Neuronal stem cell (in vitro differentiated cells): ENCODE measurements around the gene ANKK1.
A peak's percentile ranks its signal among the peaks of the same experiment; 100 is the strongest.

ENCODE experiments used
- DNase-seq: peaks from one replicate; pipeline ENCODE4 v3.0.0-alpha.2; 2013; ENCODE audit warnings: low spot score
- H2AFZ ChIP-seq: one replicate; pipeline ENCODE4 v1.6.1; 2013; ENCODE audit warnings: mild to moderate bottlenecking, low read length, inconsistent platforms
- H2AK5ac ChIP-seq: 2 replicates; pipeline ENCODE4 v1.6.1; 2013; ENCODE audit warnings: low read depth, mild to moderate bottlenecking, inconsistent platforms, low read length, moderate library complexity, mixed read lengths
- H2BK120ac ChIP-seq: 2 replicates; pipeline ENCODE4 v1.6.1; 2013; ENCODE audit warnings: low read depth, mild to moderate bottlenecking, inconsistent platforms, low read length, moderate library complexity, mixed read lengths
- H2BK12ac ChIP-seq: one replicate; pipeline ENCODE4 v1.6.1; 2013; ENCODE audit warnings: low read length, inconsistent platforms
- H2BK15ac ChIP-seq: 2 replicates; pipeline ENCODE4 v1.6.1; 2013; ENCODE audit warnings: mild to moderate bottlenecking, low read length, inconsistent platforms, mixed read lengths
- H2BK5ac ChIP-seq: one replicate; pipeline ENCODE4 v1.6.1; 2013; ENCODE audit warnings: inconsistent platforms, mild to moderate bottlenecking, low read length, moderate library complexity
- H3K14ac ChIP-seq: one replicate; pipeline ENCODE4 v1.6.1; 2013; ENCODE audit warnings: low read length, inconsistent platforms
- H3K18ac ChIP-seq: 2 replicates; pipeline ENCODE4 v1.6.1; 2013; ENCODE audit warnings: low read length, inconsistent platforms
- H3K23ac ChIP-seq: 2 replicates; pipeline ENCODE4 v1.6.1; 2013; ENCODE audit warnings: low read depth, mild to moderate bottlenecking, mixed read lengths, low read length, inconsistent platforms; ENCODE audit not compliant: poor library complexity
- H3K27ac ChIP-seq: replicated peaks from 3 replicates; pipeline ENCODE4 v1.5.1; 2013; ENCODE audit warnings: low read length, inconsistent platforms
- H3K27me3 ChIP-seq, 3 experiments: 2 replicates each; pipeline ENCODE4 v1.6.1; 2013; ENCODE audit warnings: low read length in 3 of 3, mild to moderate bottlenecking in 2 of 3, inconsistent platforms in 1 of 3, low read depth in 1 of 3, mixed read lengths in 1 of 3, moderate library complexity in 1 of 3; ENCODE audit not compliant: control insufficient read depth in 3 of 3, insufficient read depth in 3 of 3
- H3K36me3 ChIP-seq, 2 donors: replicated peaks in 1 of 2; 2 replicates each; pipeline ENCODE4 v1.6.1; 2013; ENCODE audit warnings: low read length in 2 of 2; ENCODE audit not compliant: control insufficient read depth in 2 of 2, insufficient read depth in 2 of 2
- H3K4ac ChIP-seq: 2 replicates; pipeline ENCODE4 v1.6.1; 2013; ENCODE audit warnings: inconsistent platforms, mild to moderate bottlenecking, low read length, moderate library complexity
- H3K4me1 ChIP-seq, 2 donors: 1 replicate in 1 of 2; 2 replicates in 1 of 2; pipeline ENCODE4 v1.6.1; 2013; ENCODE audit warnings: low read length in 2 of 2, low read depth in 1 of 2; ENCODE audit not compliant: control insufficient read depth in 2 of 2, insufficient read depth in 1 of 2
- H3K4me2 ChIP-seq: one replicate; pipeline ENCODE4 v1.6.1; 2013; ENCODE audit warnings: mild to moderate bottlenecking, low read length, inconsistent platforms; ENCODE audit not compliant: insufficient read depth, poor library complexity, severe bottlenecking
- H3K4me3 ChIP-seq, 2 donors: 2 replicates each; pipeline ENCODE4 v1.5.1; 2013; ENCODE audit warnings: low read length in 2 of 2, mild to moderate bottlenecking in 2 of 2, inconsistent platforms in 1 of 2, moderate library complexity in 1 of 2
- H3K79me1 ChIP-seq: one replicate; pipeline ENCODE4 v1.6.1; 2013; ENCODE audit warnings: low read depth, mild to moderate bottlenecking, inconsistent platforms, low read length, moderate library complexity
- H3K9ac ChIP-seq: one replicate; pipeline ENCODE4 v1.6.1; 2013; ENCODE audit warnings: mild to moderate bottlenecking, low read depth, low read length, inconsistent platforms; ENCODE audit not compliant: poor library complexity
- H3K9me3 ChIP-seq, 2 donors: replicated peaks in 1 of 2; 2 replicates each; pipeline versions ENCODE3 to v1.6.1; 2013; ENCODE audit warnings: low read length in 2 of 2, mild to moderate bottlenecking in 2 of 2, inconsistent platforms in 1 of 2, low read depth in 1 of 2, mixed read lengths in 1 of 2, moderate library complexity in 1 of 2; ENCODE audit not compliant: control insufficient read depth in 2 of 2, insufficient read depth in 1 of 2
- H4K8ac ChIP-seq: one replicate; pipeline ENCODE4 v1.6.1; 2013; ENCODE audit warnings: low read depth, mild to moderate bottlenecking, inconsistent platforms, low read length, moderate library complexity
- H4K91ac ChIP-seq: one replicate; pipeline ENCODE4 v1.6.1; 2013; ENCODE audit warnings: low read length, low read depth, mild to moderate bottlenecking, inconsistent platforms; ENCODE audit not compliant: poor library complexity
- WGBS, 2 donors: extraction: QIAGEN DNeasy Blood & Tissue Kit; methylation state at CpG; one replicate each; pipeline ENCODE4 v1.1.7; 2013; ENCODE audit warnings: missing lambda C conversion rate in 2 of 2, mixed read lengths in 1 of 2; ENCODE audit not compliant: insufficient read length in 2 of 2, insufficient replicate concordance in 1 of 2; ENCODE audit errors: extremely low coverage in 2 of 2; 5-methylcytosine and 5-hydroxymethylcytosine counted together

Gene ANKK1

DNA sequence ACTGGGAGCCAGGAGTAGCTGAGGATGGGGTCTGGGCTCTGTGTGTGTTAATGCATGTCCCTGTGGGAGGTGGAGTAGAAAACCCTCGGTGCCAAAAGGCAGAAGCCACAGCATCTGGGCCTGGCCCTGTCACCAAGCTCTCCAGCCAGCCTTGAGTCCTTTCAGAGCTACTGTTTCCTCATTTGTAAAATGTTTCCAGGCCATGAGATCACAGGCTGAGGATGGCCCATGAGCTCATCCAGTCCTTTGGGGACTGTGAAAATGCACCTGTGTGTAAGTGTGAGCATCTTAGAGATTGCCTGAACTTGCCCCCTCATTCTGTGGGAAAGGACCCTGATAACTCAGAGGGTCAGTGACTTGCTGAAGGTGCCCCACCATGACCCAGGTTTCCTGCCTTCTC is 9.1 kb downstream of the ANKK1 start:
- no peak overlapping the region for H2BK15ac ChIP-seq

DNA sequence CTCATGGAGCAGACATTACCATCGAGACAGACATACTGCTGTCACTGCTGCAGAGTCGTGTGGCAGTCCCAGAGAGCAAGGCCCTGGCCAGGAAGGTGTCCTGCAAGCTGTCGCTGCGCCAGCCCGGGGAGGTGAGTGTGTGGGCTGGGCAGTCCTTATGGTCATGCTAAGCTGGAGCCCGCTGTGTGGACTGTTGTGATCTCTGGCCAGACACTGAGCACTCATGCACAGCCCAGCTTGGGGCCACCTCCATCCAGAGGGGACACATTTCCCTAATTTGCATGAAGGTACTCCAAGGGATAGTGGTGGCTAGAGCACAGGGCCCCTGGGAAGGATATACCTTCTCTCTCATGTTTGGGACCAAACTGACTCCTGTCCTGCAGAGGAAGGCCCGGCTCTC is 9.6 kb downstream of the ANKK1 start:
- Histone ChIP-seq H3K4me3 (no peak overlapping the region), H3K4me2 (no peak overlapping the region), H3K9ac (peak overlapping the region; percentile 60), H3K4me1 (no peaks in the 10 kb centered on the region), H3K27me3 (peaks cover 0 to 24% (median 0%) of the 10 kb centered on the region in 3 experiments), H3K18ac (peak overlapping the region; percentile 36), H3K9me3 (no peaks in the 10 kb centered on the region), H3K27ac (no peak overlapping the region), H2BK12ac (no peak overlapping the region), H2BK5ac (no peak overlapping the region), H2BK120ac (no peak overlapping the region), H3K23ac (no peak overlapping the region), H2AFZ (no peak overlapping the region), H2AK5ac (no peak overlapping the region), H2BK15ac (no peak overlapping the region), H3K79me1 (no peaks in the 10 kb centered on the region), H3K4ac (no peak overlapping the region), H4K91ac (no peak overlapping the region), H3K36me3 (no peaks in the 10 kb centered on the region), H4K8ac (no peak overlapping the region), H3K14ac (no peak overlapping the region)
- no peak for DNase-seq
- WGBS, 2 donors = no CpG with 5 or more reads among the region's 7 CpGs

More for the DNA sequence above, 9.1 kb downstream of the ANKK1 start:
- Histone ChIP-seq H3K4ac (no peak overlapping the region), H2AK5ac (no peak overlapping the region), H2AFZ (no peak overlapping the region), H3K9ac (no peak overlapping the region), H3K4me2 (no peak overlapping the region), H3K27me3 (peaks cover 0 to 23% (median 0%) of the 10 kb centered on the region in 3 experiments), H4K8ac (no peak overlapping the region), H3K4me1 (no peaks in the 10 kb centered on the region), H3K14ac (no peak overlapping the region), H3K27ac (no peak overlapping the region), H3K79me1 (no peaks in the 10 kb centered on the region), H3K23ac (no peak overlapping the region), H3K18ac (no peak overlapping the region), H3K36me3 (no peaks in the 10 kb centered on the region), H2BK120ac (no peak overlapping the region), H2BK5ac (no peak overlapping the region), H3K9me3 (no peaks in the 10 kb centered on the region), H3K4me3 (no peak overlapping the region), H4K91ac (no peak overlapping the region), H2BK12ac (no peak overlapping the region)
- WGBS, 2 donors = no CpG with 5 or more reads among the region's 1 CpG
- no peak for DNase-seq

DNA sequence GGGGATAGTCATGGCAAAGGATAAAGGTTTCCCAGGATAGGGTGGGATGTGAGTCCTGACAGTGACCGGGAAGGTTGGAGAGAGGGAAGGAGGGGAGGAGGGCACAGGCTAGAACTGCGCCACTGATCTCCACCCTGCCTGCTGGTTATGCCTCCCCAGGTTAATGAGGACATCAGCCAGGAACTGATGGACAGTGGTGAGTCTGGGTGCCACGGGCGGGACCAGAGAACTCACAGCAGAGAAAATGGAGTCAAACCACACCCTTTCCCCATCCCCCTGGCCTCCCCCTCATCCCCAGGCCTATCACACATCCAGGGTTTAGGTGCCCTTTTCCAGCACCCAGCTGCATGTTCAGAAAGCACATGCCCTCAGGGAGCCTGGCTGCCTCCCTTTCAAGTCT is 10.2 kb downstream of the ANKK1 start:
- peaks cover 0 to 26% (median 0%) of the 10 kb centered on the region in 3 experiments for H3K27me3 ChIP-seq
- H3K23ac ChIP-seq = no peak overlapping the region
- no peak overlapping the region for H3K27ac ChIP-seq
- no peaks in the 10 kb centered on the region for H3K79me1 ChIP-seq
- H2AK5ac ChIP-seq = no peak overlapping the region
- no peak overlapping the region for H3K4me3 ChIP-seq
- H2AFZ ChIP-seq = no peak overlapping the region
- no peak for DNase-seq
- H2BK120ac ChIP-seq = no peak overlapping the region
- no peak overlapping the region for H3K14ac ChIP-seq
- no peak overlapping the region for H2BK15ac ChIP-seq
- no peak overlapping the region for H3K4ac ChIP-seq
- no peak overlapping the region for H2BK5ac ChIP-seq
- no peaks in the 10 kb centered on the region for H3K9me3 ChIP-seq
- no CpG with 5 or more reads among the region's 4 CpGs for WGBS, 2 donors
- no peak overlapping the region for H3K4me2 ChIP-seq
- H3K36me3 ChIP-seq = no peaks in the 10 kb centered on the region
- H4K91ac ChIP-seq = no peak overlapping the region
- H3K4me1 ChIP-seq = no peaks in the 10 kb centered on the region
- no peak overlapping the region for H3K9ac ChIP-seq
- H2BK12ac ChIP-seq = no peak overlapping the region
- H4K8ac ChIP-seq = no peak overlapping the region
- peak overlapping the region; percentile 39 for H3K18ac ChIP-seq

DNA sequence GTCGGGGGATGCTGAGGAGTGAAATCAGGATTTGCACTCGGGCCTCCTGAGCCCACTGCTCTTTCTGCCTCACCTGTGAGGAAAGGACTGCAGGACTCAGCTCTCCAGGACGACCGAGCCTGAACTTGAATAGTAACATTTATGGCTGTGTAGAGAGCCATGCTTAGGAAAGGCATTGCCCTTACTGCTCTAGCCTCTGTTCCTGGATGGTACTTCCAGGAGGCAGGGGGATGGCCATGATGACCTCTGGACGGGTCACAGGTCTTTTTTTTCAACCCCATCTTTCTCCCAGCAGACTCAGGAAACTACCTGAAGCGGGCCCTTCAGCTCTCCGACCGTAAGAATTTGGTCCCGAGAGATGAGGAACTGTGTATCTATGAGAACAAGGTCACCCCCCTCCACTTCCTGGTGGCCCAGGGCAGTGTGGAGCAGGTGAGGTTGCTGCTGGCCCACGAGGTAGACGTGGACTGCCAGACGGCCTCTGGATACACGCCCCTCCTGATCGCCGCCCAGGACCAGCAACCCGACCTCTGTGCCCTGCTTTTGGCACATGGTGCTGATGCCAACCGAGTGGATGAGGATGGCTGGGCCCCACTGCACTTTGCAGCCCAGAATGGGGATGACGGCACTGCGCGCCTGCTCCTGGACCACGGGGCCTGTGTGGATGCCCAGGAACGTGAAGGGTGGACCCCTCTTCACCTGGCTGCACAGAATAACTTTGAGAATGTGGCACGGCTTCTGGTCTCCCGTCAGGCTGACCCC is 11.3 kb downstream of the ANKK1 start:
- DNase-seq = no peak
- Histone ChIP-seq H3K14ac (peak overlapping the region; percentile 15), H2BK12ac (no peak overlapping the region), H3K23ac (no peak overlapping the region), H3K9me3 (no peaks in the 10 kb centered on the region), H3K4me1 (no peaks in the 10 kb centered on the region), H3K4me2 (no peak overlapping the region), H3K9ac (no peak overlapping the region), H3K4ac (no peak overlapping the region), H3K27ac (no peak overlapping the region), H3K4me3 (no peak overlapping the region), H3K36me3 (no peaks in the 10 kb centered on the region), H2BK15ac (no peak overlapping the region), H4K8ac (no peak overlapping the region), H3K79me1 (no peaks in the 10 kb centered on the region), H2AK5ac (no peak overlapping the region), H3K18ac (peak overlapping the region; percentile 5), H2BK5ac (no peak overlapping the region), H2BK120ac (no peak overlapping the region), H2AFZ (no peak overlapping the region), H4K91ac (no peak overlapping the region), H3K27me3 (peaks cover 0 to 20% (median 0%) of the 10 kb centered on the region in 3 experiments)
- WGBS, 2 donors = no CpG with 5 or more reads among the region's 24 CpGs
